WTC11 (cell line): ENCODE results near the gene MYH1. TPM values are rescaled to one million over a fixed set of nuclear protein-coding genes. Genes with fewer than 3 reads are reported as not detected.

Experiments
- ATAC-seq: fragments of 200-7000 bp; cut with Tn5 transposase; 2 replicates; pipeline ENCODE4 v1.10.0; 2021; ENCODE audit warnings: mild to moderate bottlenecking, moderate library complexity
- CTCF ChIA-PET: fragments of 300-600 bp; sonication (Branson Sonifier 250); formaldehyde crosslinking; loops from one replicate; lab custom pipeline; 2021; ENCODE audit warnings: antibody characterized with exemption; lab: Charles Lee
- POLR2A ChIA-PET: fragments of 350-600 bp; sonication (Branson Sonifier 250); formaldehyde crosslinking; loops from one replicate; lab custom pipeline; 2021; ENCODE audit warnings: antibody characterized with exemption; lab: Charles Lee
- DNase-seq: peaks from one replicate; pipeline ENCODE4 v3.0.0; 2021; ENCODE audit warnings: low spot score
- H3K27ac Mint-ChIP-seq: 2 replicates; pipeline ENCODE4 v1.8.0; 2021; ENCODE audit warnings: mixed read lengths
- H3K27me3 Mint-ChIP-seq: 2 replicates; pipeline ENCODE4 v1.8.0; 2021; ENCODE audit warnings: low read depth, mild to moderate bottlenecking, moderate library complexity, mixed read lengths
- H3K36me3 Mint-ChIP-seq: 2 replicates; pipeline ENCODE4 v1.8.0; 2021; ENCODE audit warnings: mixed read lengths
- H3K4me1 Mint-ChIP-seq: 2 replicates; pipeline ENCODE4 v1.8.0; 2022; ENCODE audit warnings: mixed read lengths
- H3K4me3 Mint-ChIP-seq: 2 replicates; pipeline ENCODE4 v1.8.0; 2021; ENCODE audit warnings: mild to moderate bottlenecking, moderate library complexity, mixed read lengths
- H3K9me3 Mint-ChIP-seq: 2 replicates; pipeline ENCODE4 v1.8.0; 2021; ENCODE audit warnings: mixed read lengths
- CDX4 ChIP-seq: fragments of 250-450 bp; sonication (Bioruptor Pico); IDR thresholded peaks from 2 replicates; pipeline ENCODE4 v1.9.0; 2021; ENCODE audit warnings: moderate library complexity, mild to moderate bottlenecking, inconsistent platforms, borderline replicate concordance
- E2F1 ChIP-seq: sonication (generic); formaldehyde crosslinking; IDR thresholded peaks from 2 replicates; pipeline ENCODE4 v1.8.0; 2022; ENCODE audit warnings: mild to moderate bottlenecking, missing genetic modification reagents
- E2F5 ChIP-seq: sonication (generic); formaldehyde crosslinking; IDR thresholded peaks from 2 replicates; pipeline ENCODE4 v1.8.1; 2022; ENCODE audit warnings: mild to moderate bottlenecking, moderate library complexity, missing genetic modification reagents
- EMX1 ChIP-seq: fragments of 250-450 bp; sonication (Bioruptor Pico); IDR thresholded peaks from 2 replicates; pipeline ENCODE4 v1.8.0; 2021; ENCODE audit warnings: mild to moderate bottlenecking
- ESRRA ChIP-seq: sonication (generic); formaldehyde crosslinking; IDR thresholded peaks from 2 replicates; pipeline ENCODE4 v1.8.1; 2022; ENCODE audit warnings: mild to moderate bottlenecking, missing genetic modification reagents, borderline replicate concordance
- FOXJ3 ChIP-seq: sonication (generic); formaldehyde crosslinking; IDR thresholded peaks from 2 replicates; pipeline ENCODE4 v1.9.0; 2021; ENCODE audit warnings: missing genetic modification reagents, mild to moderate bottlenecking, borderline replicate concordance
- FOXP4 ChIP-seq: sonication (generic); formaldehyde crosslinking; IDR thresholded peaks from 2 replicates; pipeline ENCODE4 v1.8.0; 2022; ENCODE audit warnings: mild to moderate bottlenecking, missing genetic modification reagents
- MAX ChIP-seq: sonication (generic); formaldehyde crosslinking; IDR thresholded peaks from 2 replicates; pipeline ENCODE4 v1.8.0; 2022; ENCODE audit warnings: mild to moderate bottlenecking, missing genetic modification reagents
- MLX ChIP-seq: sonication (generic); formaldehyde crosslinking; IDR thresholded peaks from 2 replicates; pipeline ENCODE4 v1.8.1; 2023; ENCODE audit warnings: mild to moderate bottlenecking, missing genetic modification reagents, moderate library complexity
- MXD4 ChIP-seq: fragments of 250-450 bp; sonication (Bioruptor Pico); IDR thresholded peaks from 2 replicates; pipeline ENCODE4 v1.8.0; 2021; ENCODE audit warnings: mild to moderate bottlenecking, moderate library complexity, borderline replicate concordance
- NFE2L1 ChIP-seq: sonication (generic); formaldehyde crosslinking; IDR thresholded peaks from 2 replicates; pipeline ENCODE4 v1.8.1; 2023; ENCODE audit warnings: missing genetic modification reagents
- PREB ChIP-seq: sonication (generic); formaldehyde crosslinking; IDR thresholded peaks from 2 replicates; pipeline ENCODE4 v1.8.1; 2022; ENCODE audit warnings: mild to moderate bottlenecking, missing genetic modification reagents, moderate library complexity, borderline replicate concordance
- SOX15 ChIP-seq: fragments of 250-450 bp; sonication (Bioruptor Pico); IDR thresholded peaks from 2 replicates; pipeline ENCODE4 v1.9.0; 2021; ENCODE audit warnings: mild to moderate bottlenecking
- TEAD1 ChIP-seq: sonication (generic); formaldehyde crosslinking; IDR thresholded peaks from 2 replicates; pipeline ENCODE4 v1.8.0; 2022; ENCODE audit warnings: mild to moderate bottlenecking, missing genetic modification reagents
- USF1 ChIP-seq: sonication (generic); formaldehyde crosslinking; IDR thresholded peaks from 2 replicates; pipeline ENCODE4 v1.8.0; 2022; ENCODE audit warnings: mild to moderate bottlenecking, missing genetic modification reagents
- ZMAT4 ChIP-seq: fragments of 250-450 bp; sonication (Bioruptor Pico); IDR thresholded peaks from 2 replicates; pipeline ENCODE4 v1.9.0; 2021; ENCODE audit warnings: mild to moderate bottlenecking
- ZNF396 ChIP-seq: fragments of 250-450 bp; sonication (Bioruptor Pico); IDR thresholded peaks from 2 replicates; pipeline ENCODE4 v1.8.0; 2021; ENCODE audit warnings: mild to moderate bottlenecking, moderate library complexity, borderline replicate concordance
- ZSCAN18 ChIP-seq: fragments of 250-450 bp; sonication (Bioruptor Pico); IDR thresholded peaks from 2 replicates; pipeline ENCODE4 v2.1.2; 2022; ENCODE audit warnings: mild to moderate bottlenecking, moderate library complexity
- total RNA-seq: library from RNA; stranded (reverse); gene quantifications from 3 replicates; pipeline ENCODE4 v1.2.3, GENCODE V29; 2021

Gene MYH1
- total RNA-seq, 1 experiment from 2014 or later, result not detected

- peaks cover 8% of the 10 kb centered on the region for H3K36me3 Mint-ChIP-seq
- DNase-seq (no peak), ATAC-seq (no peak)
- CTCF ChIA-PET, result no interaction called here
- no peaks in the 10 kb centered on the region for H3K4me1 Mint-ChIP-seq
- TF ChIP-seq ESRRA (CRISPR knock-in tag), result no peak
- TF ChIP-seq TEAD1 (CRISPR knock-in tag), result no peak
- TF ChIP-seq FOXJ3 (CRISPR knock-in tag), result no peak
- TF ChIP-seq MXD4 (CRISPR knock-in tag), result no peak
- no peak for TF ChIP-seq CDX4 (CRISPR knock-in tag)
- TF ChIP-seq MAX (CRISPR knock-in tag), result no peak
- TF ChIP-seq FOXP4, result no peak
- TF ChIP-seq USF1 (CRISPR knock-in tag), result no peak
- TF ChIP-seq E2F5, result no peak
- no peak for TF ChIP-seq PREB (CRISPR knock-in tag)
- no peak for TF ChIP-seq EMX1
- TF ChIP-seq ZSCAN18, result no peak
- TF ChIP-seq MLX (CRISPR knock-in tag), result no peak
- no peak for TF ChIP-seq E2F1 (CRISPR knock-in tag)
- no peak for TF ChIP-seq ZMAT4 (CRISPR knock-in tag)
- no peak for TF ChIP-seq ZNF396 (CRISPR knock-in tag)
- TF ChIP-seq NFE2L1 (CRISPR knock-in tag), result no peak
- no peak for TF ChIP-seq SOX15 (CRISPR knock-in tag)
- no peak overlapping the region for H3K4me3 Mint-ChIP-seq
- no peaks in the 10 kb centered on the region; the same call in 1 of the 2 replicates for H3K27me3 Mint-ChIP-seq
- no peak overlapping the region for H3K27ac Mint-ChIP-seq
- peaks cover 16% of the 10 kb centered on the region for H3K9me3 Mint-ChIP-seq
- POLR2A ChIA-PET, result no interaction called here
Observed at GRCh38 chr17:10477701-10478100, 40.6 kb downstream of the MYH1 start.
